HG03103 (cell line): Measurements from ENCODE around the gene IFI27L1.
A peak's percentile ranks its signal among the peaks of the same experiment; 100 is the strongest.
"Not testable (repeated sequence)": the region's sequence is repeated elsewhere in the genome, so short reads cannot be mapped to it uniquely, and the experiment has no call there.

Experiments
- ATAC-seq: cut with Tn5 transposase; IDR thresholded peaks from one replicate; pipeline ENCODE4 v1.9.1; 2021; ENCODE audit warnings: low read depth; ENCODE audit not compliant: unreplicated experiment

Gene IFI27L1

DNA sequence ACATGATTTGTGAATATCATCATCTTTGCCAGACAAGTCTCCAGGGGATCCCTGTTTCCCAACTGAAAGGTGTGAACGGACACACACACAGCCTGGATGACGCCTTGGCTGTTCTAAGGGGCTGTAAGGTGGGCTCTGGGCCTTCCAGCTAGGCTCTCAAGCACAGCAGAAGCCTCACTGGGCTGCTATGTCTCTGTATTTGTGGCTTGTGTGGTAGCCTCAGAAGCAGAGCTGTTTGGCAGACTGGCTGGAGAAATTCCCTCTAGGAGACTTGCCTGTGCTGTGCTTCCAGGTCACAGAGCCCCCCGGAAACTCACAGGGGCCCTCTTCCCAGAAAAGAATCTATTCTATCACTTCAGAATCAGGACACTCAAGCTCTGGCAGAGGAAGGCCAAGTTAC is 33.5 kb upstream of the IFI27L1 start:
- ATAC-seq: no peak

DNA sequence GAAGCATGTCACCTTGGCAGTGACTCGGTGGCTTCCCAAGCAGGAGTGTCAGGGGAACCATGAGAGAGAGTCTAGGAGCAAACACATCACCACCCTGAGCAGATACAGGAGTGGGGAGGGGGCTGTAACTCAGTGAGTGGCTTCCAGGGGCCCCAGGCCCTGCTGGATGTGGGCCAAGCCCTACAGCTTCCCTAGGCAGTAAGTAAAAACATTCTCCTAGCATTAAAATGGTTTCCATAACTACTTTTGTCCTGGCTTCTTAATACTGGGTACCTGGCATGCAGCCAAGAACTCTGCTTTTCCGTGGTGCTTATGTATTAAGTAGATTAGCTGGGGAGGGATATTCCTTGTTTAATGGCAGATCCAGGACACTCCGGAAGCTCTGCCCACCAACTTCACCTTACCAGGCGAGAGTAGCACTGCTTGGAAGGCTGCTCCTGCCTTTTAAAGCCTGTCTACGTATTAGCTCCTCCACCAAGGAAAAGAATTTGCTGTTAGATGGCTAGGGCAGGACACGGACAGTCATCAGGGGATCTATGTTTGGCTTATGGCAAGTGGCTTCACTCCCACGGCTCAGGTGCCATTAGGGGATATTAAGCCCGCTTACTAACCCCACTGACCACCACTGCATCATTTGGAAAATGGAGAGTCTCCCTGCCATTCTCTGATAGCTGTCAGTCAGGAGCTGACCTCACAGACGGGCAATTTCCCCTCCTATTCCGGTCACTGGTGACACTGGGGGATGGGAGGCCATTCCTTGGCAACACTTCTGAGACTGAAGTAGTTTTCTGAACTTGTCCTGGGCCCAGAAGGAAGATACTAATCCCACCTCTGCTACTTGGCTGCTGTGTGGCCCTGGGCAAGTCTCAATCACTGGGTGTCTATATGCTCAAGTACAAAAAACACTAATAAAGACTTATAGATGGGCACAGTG is 32.2 kb upstream of the IFI27L1 start:
- ATAC-seq: no peak

DNA sequence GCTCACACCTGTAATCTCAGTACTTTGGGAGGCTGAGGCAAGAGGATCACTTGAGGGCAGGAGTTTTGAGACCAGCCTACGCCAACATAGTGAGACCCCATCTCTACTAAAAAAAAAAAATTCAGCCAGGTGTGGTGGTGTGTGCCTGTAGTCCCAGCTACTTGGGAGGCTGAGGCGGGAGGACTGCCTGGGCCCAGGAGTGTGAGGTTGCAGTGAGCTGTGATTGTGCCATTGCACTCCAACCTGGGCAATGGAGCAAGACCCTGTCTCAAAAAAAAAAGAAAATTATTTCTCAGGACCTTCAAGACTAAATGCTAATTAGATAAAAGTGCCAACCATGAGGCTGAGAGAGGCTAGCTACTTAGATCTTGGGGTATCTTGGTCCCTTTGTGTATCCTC is 31.5 kb upstream of the IFI27L1 start:
- ATAC-seq: no peak

DNA sequence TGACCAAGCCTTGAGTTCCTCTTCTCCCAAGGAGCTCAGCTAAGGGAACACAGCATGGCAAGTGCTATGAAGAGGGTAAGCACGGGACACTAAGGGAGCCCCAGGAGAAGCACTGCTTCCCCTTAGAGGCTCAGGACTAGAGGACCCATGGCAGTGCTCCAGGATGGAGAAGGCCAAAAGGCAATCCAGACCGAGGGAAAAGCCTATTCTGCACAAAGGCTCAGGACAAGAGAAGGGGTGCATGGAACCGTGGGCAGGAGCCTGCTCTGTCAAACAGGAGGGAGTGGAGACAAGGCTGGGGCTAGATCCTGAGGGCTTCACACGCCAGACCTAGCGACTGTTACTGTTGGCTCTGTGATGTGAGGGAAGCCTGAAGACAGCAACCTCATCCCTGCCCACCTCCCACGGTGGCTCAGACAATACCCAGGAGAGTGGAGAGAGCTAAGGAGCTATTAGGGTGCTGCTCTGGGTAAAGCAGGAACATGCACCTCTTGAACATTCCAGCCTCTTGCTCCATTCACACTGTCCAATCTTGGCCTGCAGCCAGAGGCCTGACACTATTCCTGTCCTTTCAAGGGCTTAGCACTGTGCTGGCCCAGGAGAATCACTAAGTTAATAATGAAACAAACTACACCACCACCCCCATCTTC is 30.8 kb upstream of the IFI27L1 start:
- ATAC-seq: no peak

DNA sequence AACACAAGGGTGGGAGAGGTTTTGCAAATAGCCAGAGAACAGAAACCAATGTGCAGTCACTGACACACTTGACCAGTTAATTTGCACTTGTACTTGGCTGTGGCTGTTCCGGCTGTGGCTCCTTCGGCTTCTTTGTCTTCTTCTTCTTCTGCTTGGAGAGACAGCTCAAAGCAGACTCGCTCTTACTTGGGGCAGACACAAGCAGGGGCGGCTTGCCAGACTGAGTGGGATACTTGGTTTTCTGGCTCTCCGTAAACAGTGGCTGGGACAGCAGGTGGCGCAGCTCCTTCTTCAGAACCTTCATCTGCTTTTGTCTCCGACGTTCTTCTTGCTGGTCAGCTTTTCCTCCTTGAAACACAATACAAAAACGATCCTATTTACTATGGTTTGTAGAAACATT is 30.0 kb upstream of the IFI27L1 start:
- ATAC-seq: no peak

DNA sequence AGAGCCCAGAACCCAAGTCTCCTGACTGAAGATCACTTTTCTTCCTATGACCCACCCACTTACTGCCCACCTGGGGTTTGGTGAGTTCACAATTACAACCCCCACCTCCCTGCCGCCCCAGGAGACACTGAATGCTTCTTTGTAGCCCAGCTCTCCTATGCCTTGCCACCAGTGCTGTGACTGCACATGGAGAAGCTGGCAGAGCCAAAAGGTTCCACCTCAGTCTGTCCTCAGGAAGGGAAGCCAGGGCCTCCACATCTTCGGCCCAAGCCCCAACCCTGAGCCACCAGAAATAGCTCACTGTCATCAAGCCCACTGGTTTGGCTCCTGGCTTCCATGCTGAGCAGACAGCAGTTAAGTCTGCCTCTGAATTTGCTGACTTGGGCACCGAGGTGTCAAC is 29.3 kb upstream of the IFI27L1 start:
- ATAC-seq: no peak

DNA sequence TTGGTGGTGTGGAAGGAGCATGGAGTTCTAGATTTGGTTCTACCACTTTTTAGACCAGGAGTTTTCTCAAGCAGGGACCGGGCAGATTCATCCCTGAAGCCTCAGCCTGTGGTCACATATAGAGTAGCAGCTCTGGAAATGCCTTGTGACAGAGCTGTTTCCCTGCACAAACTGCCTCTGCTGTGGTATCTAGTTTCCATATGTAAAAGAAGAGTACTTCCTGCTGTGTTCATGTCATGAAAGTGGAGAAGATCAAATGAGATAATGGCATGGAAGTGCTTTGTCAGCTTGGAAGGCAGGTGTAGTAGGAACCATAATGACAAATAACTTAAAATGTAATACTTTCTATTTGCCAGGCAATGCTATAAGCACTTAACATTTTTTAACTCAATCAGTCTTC is 28.9 kb upstream of the IFI27L1 start:
- no peak for ATAC-seq

DNA sequence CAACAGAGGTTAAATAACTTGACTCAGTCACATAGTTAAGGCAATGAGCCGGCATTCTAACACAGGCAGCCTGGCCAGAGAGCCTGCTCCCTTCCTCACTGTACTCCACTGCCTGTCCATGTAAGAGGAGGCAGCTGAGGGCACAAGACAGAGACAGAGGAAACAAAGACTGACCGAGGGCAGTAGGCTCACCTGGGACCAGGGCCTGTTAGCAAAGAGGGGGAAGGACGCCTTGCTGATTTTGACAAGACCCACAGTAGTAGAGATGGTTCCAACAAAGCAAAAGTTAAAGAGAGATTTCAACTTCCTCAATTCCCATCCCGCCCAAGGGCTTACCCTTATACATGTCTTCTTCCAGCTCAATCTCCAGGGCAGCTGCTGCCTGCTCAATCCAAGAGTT is 28.4 kb upstream of the IFI27L1 start:
- ATAC-seq: no peak

DNA sequence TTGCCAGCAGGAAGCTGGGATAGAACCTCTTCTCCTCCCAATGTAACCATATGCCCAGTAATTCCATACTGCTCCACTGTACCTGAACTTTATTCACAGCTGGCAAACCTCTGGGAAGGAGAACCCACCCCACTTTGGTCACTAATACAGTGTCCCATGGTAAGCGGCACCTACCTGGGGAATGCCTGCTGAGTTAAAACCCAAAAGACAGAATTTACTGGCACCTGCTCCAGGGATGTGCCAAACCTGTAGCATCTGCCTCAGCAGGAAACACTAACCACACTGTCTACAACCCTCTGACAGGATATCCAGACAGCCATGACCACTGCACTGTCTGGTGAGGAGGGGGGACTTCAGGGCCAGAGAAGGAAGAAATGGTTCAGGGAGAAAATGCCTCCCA is 26.7 kb upstream of the IFI27L1 start:
- no peak for ATAC-seq

DNA sequence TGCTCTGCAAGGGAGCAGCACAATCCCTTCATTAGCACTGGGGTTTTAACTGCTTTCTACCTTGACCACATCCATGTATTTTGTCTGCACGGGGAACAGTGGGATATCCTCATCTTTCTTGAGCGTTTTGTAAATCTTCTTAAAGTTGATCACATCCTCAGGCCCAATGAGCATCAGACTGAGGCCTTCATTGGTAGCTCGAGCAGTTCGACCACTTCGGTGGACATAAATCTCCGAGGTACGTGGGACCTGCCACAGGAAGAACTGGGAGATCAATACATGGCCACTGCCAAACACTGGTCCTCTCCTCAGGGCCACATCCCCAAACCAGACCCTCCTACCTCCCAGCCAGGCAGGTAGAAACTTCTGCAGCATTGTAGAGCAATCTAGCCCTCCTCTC is 26.2 kb upstream of the IFI27L1 start:
- no peak for ATAC-seq

DNA sequence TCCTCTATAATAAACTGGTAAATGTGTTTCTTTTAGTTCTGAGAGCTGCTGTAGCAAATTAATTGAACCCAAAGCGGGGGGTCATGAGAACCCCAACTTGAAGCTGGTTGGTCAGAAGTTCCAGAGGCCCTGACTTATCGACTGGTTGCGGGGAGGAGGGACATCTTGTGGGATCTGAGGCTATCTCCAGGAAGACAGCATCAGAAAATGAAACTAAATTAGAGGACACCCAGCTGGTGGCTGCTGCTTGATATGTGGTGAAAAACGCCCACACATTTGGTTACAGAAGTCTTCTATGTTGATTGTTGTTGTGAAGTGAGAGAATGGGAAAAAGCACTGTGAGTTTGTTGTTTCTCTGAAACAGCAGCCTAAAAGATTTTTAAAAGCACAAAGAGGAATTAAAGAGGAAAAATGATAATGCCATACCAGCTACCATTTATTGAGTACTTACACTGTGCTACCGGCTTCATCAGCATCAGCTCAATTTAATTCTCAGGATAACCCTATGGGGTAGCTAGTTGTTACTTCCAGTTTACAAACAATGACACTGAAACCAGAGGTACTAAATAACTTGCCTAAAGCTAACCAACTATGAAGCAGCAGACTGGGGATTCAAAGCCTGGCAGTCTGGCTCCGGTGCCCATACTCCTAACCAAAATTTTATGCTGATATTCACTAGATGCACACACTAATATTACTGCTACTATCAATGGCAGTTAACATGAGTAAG is 24.4 kb upstream of the IFI27L1 start:
- peak; percentile 62 for ATAC-seq

DNA sequence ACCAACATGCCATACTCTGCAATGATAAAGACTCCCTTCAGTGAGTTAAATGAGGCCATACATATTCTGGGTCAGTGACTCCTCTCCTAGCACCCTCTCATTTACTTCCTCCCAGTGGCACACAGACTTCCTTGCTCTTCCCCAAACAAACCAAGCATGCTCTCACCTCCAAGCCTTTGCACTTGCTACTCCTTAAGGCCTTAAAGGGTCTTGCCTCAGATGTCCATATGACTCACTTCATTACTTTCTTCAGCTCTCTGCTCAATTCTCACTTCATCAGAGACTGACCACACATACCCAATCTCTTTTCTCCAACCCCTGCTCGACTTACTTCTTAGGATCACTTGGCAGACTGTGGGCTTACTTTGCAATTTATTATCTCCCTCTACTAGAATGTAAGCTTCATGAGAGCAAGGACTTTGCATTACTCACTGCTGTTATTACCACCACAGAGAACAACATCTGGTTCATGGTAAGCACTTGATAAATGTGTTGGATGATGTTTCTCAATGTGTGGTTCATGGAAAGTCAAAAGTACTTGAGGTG is 22.9 kb upstream of the IFI27L1 start:
- no peak for ATAC-seq

DNA sequence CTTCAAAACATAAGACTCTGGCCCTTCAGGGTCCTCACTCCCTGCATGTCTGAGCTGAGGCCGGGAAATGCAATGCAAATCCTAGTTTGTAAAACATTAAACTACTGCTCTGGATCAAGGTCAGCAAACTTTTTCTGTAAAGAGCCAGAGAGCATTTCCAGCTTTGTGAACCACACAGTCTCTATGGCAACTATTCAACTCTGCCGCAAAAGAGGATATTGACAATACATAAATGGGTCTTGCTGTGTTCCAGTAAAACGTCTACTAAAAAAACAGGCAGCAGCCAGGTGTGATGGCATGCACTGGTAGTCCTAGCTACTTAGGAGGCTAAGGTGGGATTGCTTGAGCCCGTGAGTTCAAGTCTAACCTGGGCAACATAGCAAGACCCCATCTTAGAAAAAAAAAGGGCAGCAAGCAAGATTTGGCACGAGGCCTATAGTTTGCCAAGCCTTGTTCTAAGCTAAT is 22.4 kb upstream of the IFI27L1 start:
- ATAC-seq: no peak

DNA sequence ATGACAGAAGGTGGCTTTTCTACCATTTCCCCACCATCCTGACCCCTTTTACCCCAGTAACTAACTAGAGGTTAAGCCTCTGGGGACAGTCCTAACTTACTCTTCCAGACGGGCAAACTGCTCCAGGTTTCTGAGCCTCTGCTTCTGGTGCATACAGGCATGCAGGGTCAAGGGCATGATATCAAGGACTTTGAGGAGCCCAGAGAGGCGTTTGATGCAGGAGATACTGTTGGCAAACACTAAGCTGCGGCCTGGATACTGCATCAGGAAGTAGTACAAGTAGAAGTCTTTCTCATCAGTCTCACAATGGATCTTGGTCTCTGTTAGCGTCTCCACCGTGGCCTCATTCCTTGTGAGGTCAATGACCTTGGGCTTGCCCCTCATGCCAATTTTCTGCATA is 21.1 kb upstream of the IFI27L1 start:
- ATAC-seq: no peak

DNA sequence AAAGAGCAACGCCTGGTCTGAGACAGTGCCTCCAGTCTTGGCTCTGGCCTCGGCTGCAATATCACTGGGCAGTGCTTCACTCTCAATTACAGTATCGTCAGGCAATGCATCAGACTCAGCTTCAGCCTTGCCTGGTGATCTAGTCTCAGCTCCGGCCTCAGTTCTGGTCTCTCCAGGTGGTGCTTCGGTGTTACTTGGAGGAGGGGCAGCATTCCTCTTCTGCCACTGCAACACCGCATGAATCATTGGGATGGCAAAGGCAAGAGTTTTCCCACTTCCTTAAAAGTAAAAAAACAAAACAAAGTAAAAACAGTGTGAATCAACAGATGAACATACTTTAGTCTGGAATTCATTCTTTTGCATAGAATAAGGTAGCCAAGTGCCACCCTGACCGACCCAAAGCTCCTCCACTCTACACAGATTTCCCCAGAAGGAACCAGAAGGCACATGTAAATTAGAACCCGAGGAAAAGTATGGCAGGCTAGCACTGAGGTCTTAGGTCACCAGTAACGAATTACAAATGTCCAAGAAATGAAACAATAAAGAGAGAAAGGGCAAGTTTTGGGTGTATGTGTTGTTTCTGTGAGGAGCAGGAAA is 18.7 kb upstream of the IFI27L1 start:
- no peak for ATAC-seq

DNA sequence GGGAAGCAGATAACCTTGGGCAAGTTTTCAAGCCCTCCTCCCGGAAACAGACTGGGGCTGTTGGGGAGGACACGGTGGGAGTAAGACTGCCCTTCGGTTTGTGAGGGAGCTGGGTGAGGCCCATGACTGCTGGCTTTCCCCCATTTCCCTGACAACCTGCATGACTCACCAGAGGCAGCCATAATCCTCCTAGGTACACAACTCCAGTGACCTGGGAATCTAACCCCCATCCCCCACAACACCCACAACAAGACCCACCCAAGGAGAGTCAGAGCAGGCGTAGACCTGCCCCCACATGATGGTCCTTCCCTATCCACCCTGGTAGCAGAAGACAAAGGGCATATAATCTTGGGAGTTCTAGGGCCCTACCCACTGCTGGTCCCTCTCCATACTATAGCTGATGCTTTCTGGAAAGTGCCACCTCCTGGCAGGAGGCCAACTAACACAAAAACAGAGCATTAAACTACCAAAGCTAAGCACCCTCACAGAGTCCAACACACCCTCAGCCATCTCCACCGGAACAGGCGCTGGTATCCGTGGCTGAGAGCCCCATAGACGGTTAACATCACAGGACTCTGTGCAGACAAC is 14.9 kb upstream of the IFI27L1 start:
- ATAC-seq: no peak

DNA sequence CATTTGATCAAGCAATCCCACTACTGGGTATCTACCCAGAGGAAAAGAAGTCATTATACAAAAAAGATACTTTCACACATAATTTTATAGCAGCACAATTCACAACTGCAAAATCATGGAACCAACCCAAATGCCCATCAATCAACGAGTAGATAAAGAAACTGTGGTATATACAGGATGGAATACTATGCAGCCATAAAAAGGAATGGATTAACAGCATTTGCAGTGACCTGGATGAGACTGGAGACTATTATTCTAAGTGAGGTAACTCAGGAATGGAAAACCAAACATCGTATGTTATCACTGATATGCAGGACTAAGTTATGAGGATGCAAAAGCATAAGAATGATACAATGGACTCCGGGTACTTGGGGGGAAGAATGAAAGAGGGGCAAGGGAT is 9.0 kb upstream of the IFI27L1 start:
- not testable (repeated sequence) for ATAC-seq

DNA sequence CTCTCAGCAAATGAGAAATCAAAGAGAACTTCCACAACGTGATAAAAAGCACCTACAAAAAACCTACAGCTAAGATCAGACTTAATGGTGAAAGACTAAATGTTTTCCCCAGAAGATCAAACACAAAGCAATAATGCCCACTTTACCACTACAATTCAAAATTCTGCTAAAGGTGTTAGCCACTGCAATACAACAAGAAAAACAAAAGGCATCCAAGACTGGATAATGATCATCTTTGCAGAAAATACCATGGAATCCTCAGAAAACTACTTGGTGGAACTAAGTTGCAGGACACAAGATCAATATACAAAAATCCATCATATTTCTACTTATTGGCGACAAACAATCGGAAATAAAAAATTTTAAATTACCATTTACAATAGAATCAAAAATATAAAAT is 6.6 kb upstream of the IFI27L1 start:
- ATAC-seq: no peak

DNA sequence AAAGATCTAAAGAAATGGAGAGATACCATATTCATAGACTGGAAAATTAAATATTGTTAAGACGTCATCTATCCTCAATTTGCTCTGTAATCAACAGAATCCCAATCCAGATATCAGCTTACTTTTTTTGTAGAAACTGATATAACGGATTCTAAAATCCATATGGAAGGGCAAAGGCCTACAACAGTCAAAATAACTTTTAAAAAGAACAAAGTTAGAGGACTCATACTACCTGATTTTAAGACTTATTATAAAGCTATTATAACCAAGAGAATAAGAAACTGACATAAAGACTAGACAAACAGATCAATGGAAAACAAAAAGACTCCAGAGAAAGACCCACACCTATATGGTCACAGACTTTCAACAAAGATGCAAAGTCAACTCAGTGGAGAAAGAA is 6.1 kb upstream of the IFI27L1 start:
- no peak for ATAC-seq

DNA sequence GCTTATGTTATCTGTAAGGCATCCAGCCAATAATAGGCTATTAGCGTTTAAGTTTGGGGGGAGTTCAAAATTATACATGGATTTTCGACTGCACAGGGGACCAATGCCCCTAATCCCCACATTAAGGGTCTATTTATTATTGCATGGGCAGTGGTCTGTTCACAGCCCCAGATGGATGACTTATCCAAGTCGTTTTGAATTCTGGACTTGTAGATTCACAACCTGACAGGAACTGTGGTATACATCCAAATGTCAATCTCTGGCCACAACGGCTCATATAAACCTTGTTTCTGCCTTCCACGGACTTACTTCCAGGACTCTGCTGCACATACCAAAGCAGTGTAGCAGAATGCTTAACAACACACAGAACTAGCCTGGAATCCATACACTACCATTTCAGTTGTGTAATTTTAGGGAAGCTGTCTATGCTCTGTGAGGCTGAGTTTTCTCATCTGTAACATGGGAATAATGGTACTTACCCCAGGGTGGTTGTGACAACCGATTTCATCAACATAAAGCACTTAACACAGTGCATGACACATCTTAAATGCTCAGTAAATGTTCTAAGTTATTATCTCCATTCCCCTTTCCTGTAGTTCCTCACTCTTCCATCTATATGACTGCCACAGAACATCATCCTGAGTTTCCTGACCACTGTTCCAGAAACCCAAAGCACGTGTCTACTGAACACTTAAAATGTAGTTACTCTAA is 3.8 kb upstream of the IFI27L1 start:
- no peak for ATAC-seq
